ELR (cell line): Measurements from ENCODE around the gene SKIL.

Experiments
- DNase-seq: peaks from one replicate; pipeline ENCODE4 v3.0.0-alpha.2; 2015; ENCODE audit warnings: low read depth

Gene SKIL

GRCh38 chr3:170397685-170398084 is 40.2 kb downstream of the SKIL start:
- no peak for DNase-seq

GRCh38 chr3:170405101-170405500 is 47.6 kb downstream of the SKIL start:
- no peak for DNase-seq

GRCh38 chr3:170410428-170411029 is 53.0 kb downstream of the SKIL start:
- DNase-seq, result peak; percentile 60

GRCh38 chr3:170413291-170413690 is 55.8 kb downstream of the SKIL start:
- no peak for DNase-seq

GRCh38 chr3:170414202-170414663 is 56.7 kb downstream of the SKIL start:
- peak; percentile 87 for DNase-seq

GRCh38 chr3:170417090-170417489 is 59.6 kb downstream of the SKIL start:
- no peak for DNase-seq

GRCh38 chr3:170418422-170419398 is 61.2 kb downstream of the SKIL start, which contains the start of gene CLDN11:
Gene CLDN11, plus strand, starts transcription at chr3:170418868. Its CDS starts 199 bp downstream, at chr3:170419067.
- peak; percentile 77 for DNase-seq

GRCh38 chr3:170419557-170420087 is 62.1 kb downstream of the SKIL start:
- DNase-seq, result peak; percentile 45

- peak; percentile 54 for DNase-seq
Measured at GRCh38 chr3:170420307-170420821, 62.8 kb downstream of the SKIL start.

- no peak for DNase-seq
Measured at GRCh38 chr3:170421111-170421641, 63.7 kb downstream of the SKIL start.

- no peak for DNase-seq
Measured at GRCh38 chr3:170421758-170422157, 64.2 kb downstream of the SKIL start.

GRCh38 chr3:170423001-170423615 is 65.6 kb downstream of the SKIL start:
- DNase-seq, result no peak

GRCh38 chr3:170424879-170425278 is 67.4 kb downstream of the SKIL start:
- no peak for DNase-seq

GRCh38 chr3:170425491-170426239 is 68.2 kb downstream of the SKIL start:
- DNase-seq, result no peak

GRCh38 chr3:170426240-170426797 is 68.8 kb downstream of the SKIL start:
- no peak for DNase-seq

- DNase-seq, result no peak
Measured at GRCh38 chr3:170428095-170428494, 70.6 kb downstream of the SKIL start.

GRCh38 chr3:170429050-170429449 is 71.5 kb downstream of the SKIL start:
- DNase-seq, result peak; percentile 67

GRCh38 chr3:170431054-170431453 is 73.5 kb downstream of the SKIL start:
- no peak for DNase-seq

GRCh38 chr3:170432416-170432815 is 74.9 kb downstream of the SKIL start:
- DNase-seq, result no peak

GRCh38 chr3:170436697-170437096 is 79.2 kb downstream of the SKIL start:
- no peak for DNase-seq

- DNase-seq, result no peak
Measured at GRCh38 chr3:170437176-170437575, 79.7 kb downstream of the SKIL start.
